Fibroblast of skin of back (primary cell): Measurements from ENCODE around the gene MAGEA9. TPM values are rescaled to one million over a fixed set of nuclear protein-coding genes. Genes with fewer than 3 reads are reported as not detected.
"Not testable (repeated sequence)": the region's sequence is repeated elsewhere in the genome, so short reads cannot be mapped to it uniquely, and the experiment has no call there.

ENCODE experiments used
- DNase-seq: peaks from one replicate; pipeline ENCODE4 v3.0.0-alpha.2; 2013
- polyA plus RNA-seq, 2 experiments: library from polyadenylated mRNA; unstranded; fragments of 120-200 nt; gene quantifications; one replicate each; pipeline ENCODE4 v1.2.1, GENCODE V29; 2013; ENCODE audit not compliant: insufficient read length in 2 of 2

MAGEA9 gene
- not detected for polyA plus RNA-seq (2013, experiment 1 of 2; ENCODE audit: insufficient read length)
- not detected for polyA plus RNA-seq (2013, experiment 2 of 2; ENCODE audit: insufficient read length)

GRCh38 chrX:149781727-149782126 is at the start of gene MAGEA9:
Gene MAGEA9 (plus strand): TSS chrX:149781930. CDS start chrX:149786211, 4,281 bp downstream.
- DNase-seq = not testable (repeated sequence)

GRCh38 chrX:149742269-149742668 is 39.5 kb upstream of the MAGEA9 start:
- DNase-seq = not testable (repeated sequence)

- not testable (repeated sequence) for DNase-seq
These were observed 35.2 kb upstream of the MAGEA9 start for GRCh38 chrX:149746390-149747007.

GRCh38 chrX:149757206-149758067 is 24.3 kb upstream of the MAGEA9 start:
- no peak for DNase-seq

- DNase-seq = no peak
These were observed 23.5 kb upstream of the MAGEA9 start for GRCh38 chrX:149758068-149758714.

- DNase-seq = not testable (repeated sequence)
These were observed 23.0 kb upstream of the MAGEA9 start for GRCh38 chrX:149758715-149759078.

GRCh38 chrX:149759824-149760223 is 21.9 kb upstream of the MAGEA9 start:
- DNase-seq = no peak

- DNase-seq = no peak
These were observed 20.8 kb upstream of the MAGEA9 start for GRCh38 chrX:149760965-149761364.

- DNase-seq = not testable (repeated sequence)
These were observed 19.7 kb upstream of the MAGEA9 start for GRCh38 chrX:149761858-149762674.

- DNase-seq = no peak
These were observed 18.8 kb upstream of the MAGEA9 start for GRCh38 chrX:149762696-149763614.

GRCh38 chrX:149770344-149770743 is 11.4 kb upstream of the MAGEA9 start:
- not testable (repeated sequence) for DNase-seq

- not testable (repeated sequence) for DNase-seq
These were observed 8.7 kb upstream of the MAGEA9 start for GRCh38 chrX:149773026-149773425.

GRCh38 chrX:149773768-149774167 is 8.0 kb upstream of the MAGEA9 start, which contains the start of gene HSFX1:
Gene HSFX1 (plus strand): TSS chrX:149774068. CDS start chrX:149774682, 614 bp downstream.
- DNase-seq = not testable (repeated sequence)

GRCh38 chrX:149777999-149778398 is 3.7 kb upstream of the MAGEA9 start:
- not testable (repeated sequence) for DNase-seq

- not testable (repeated sequence) for DNase-seq
These were observed 13.8 kb downstream of the MAGEA9 start for GRCh38 chrX:149795531-149795930.

- DNase-seq = no peak
These were observed 17.5 kb downstream of the MAGEA9 start for GRCh38 chrX:149799095-149799714.

- no peak for DNase-seq
These were observed 18.2 kb downstream of the MAGEA9 start for GRCh38 chrX:149799938-149800337.

GRCh38 chrX:149803458-149804062 is 21.8 kb downstream of the MAGEA9 start:
- DNase-seq = no peak

- DNase-seq = no peak
These were observed 22.4 kb downstream of the MAGEA9 start for GRCh38 chrX:149804102-149804501.
